WERI-Rb-1 (cell line): ENCODE results near the gene CCDC88C.
"Not testable (repeated sequence)": the region's sequence is repeated elsewhere in the genome, so short reads cannot be mapped to it uniquely, and the experiment has no call there.

Experiments used
- DNase-seq: peaks from one replicate; pipeline ENCODE4 v3.0.0-alpha.2; 2020
- H3K27ac ChIP-seq: fragments of 250-450 bp; sonication (Bioruptor Pico); 2 replicates; pipeline ENCODE4 v1.5.1; 2020; ENCODE audit warnings: mild to moderate bottlenecking, moderate library complexity
- H3K27me3 ChIP-seq: fragments of 250-450 bp; sonication (Bioruptor Pico); 2 replicates; pipeline ENCODE4 v1.5.1; 2021; ENCODE audit warnings: mild to moderate bottlenecking, low read depth, moderate library complexity; ENCODE audit not compliant: insufficient read depth, severe bottlenecking
- H3K36me3 ChIP-seq: fragments of 250-450 bp; sonication (Bioruptor Pico); 2 replicates; pipeline ENCODE4 v1.5.1; 2020; ENCODE audit warnings: mild to moderate bottlenecking, moderate library complexity
- H3K4me3 ChIP-seq: 2 replicates; pipeline ENCODE4 v1.5.1; 2011; ENCODE audit warnings: low read depth, mild to moderate bottlenecking, control low read depth, low read length
- H3K9me3 ChIP-seq: fragments of 250-450 bp; sonication (Bioruptor Pico); 2 replicates; pipeline ENCODE4 v1.5.1; 2021; ENCODE audit warnings: mild to moderate bottlenecking, moderate library complexity; ENCODE audit not compliant: severe bottlenecking
- TF ChIP-seq, protein P1 (sequence below): IDR thresholded peaks from 2 replicates; pipeline ENCODE4 v1.5.1; 2011; ENCODE audit warnings: low read depth, mild to moderate bottlenecking, control low read depth, inconsistent platforms, low read length

CCDC88C gene

DNA sequence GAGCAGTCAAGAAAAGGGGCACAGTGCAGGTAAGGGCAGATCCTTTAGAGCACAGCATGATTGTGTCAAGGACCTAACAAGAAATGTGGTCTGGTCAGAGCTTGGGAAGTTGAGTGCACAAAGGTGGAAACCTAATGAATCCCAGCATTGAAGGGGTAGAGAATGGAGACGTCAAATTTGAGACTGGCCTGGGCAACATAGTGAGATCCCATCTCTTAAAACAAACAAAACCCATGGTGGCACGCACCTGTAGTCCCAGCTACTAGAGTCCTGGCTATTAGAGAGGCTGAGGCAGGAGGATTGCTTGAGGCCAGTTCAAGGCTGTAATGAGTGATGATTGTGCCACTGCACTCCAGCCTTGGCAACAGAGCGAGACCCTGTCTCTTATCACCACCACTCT lies 37.0 kb upstream of the CCDC88C start:
- Histone ChIP-seq H3K27ac (no peak overlapping the region), H3K4me3 (no peak overlapping the region), H3K27me3 (no peaks in the 10 kb centered on the region), H3K9me3 (no peaks in the 10 kb centered on the region), H3K36me3 (peaks cover 42% of the 10 kb centered on the region)
- no peak for DNase-seq
- TF ChIP-seq, protein P1, sequence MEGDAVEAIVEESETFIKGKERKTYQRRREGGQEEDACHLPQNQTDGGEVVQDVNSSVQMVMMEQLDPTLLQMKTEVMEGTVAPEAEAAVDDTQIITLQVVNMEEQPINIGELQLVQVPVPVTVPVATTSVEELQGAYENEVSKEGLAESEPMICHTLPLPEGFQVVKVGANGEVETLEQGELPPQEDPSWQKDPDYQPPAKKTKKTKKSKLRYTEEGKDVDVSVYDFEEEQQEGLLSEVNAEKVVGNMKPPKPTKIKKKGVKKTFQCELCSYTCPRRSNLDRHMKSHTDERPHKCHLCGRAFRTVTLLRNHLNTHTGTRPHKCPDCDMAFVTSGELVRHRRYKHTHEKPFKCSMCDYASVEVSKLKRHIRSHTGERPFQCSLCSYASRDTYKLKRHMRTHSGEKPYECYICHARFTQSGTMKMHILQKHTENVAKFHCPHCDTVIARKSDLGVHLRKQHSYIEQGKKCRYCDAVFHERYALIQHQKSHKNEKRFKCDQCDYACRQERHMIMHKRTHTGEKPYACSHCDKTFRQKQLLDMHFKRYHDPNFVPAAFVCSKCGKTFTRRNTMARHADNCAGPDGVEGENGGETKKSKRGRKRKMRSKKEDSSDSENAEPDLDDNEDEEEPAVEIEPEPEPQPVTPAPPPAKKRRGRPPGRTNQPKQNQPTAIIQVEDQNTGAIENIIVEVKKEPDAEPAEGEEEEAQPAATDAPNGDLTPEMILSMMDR = no peak

DNA sequence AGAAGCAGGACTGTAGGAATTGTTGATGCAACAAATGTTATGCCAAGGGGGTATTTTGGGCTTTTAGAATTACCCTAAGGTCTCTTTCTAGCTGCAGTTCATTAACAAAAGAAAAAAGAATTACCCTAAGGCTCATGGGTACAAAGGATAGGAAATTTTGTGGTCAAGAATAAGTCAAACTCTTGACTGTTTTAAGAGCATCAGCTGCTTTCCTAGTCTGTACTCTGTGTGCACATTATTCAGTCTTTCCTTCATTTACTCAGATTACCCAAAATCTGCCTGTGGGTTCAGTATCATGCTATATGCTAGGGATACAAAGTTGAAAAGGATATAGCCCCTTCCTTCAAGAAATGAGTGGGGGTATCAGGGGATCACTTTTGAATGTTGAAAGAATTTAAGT lies 36.5 kb upstream of the CCDC88C start:
- no peak for DNase-seq
- no peak overlapping the region for H3K27ac ChIP-seq
- H3K27me3 ChIP-seq = no peaks in the 10 kb centered on the region
- H3K36me3 ChIP-seq = peaks cover 38% of the 10 kb centered on the region
- TF ChIP-seq, protein P1 = no peak
- H3K9me3 ChIP-seq = no peaks in the 10 kb centered on the region
- no peak overlapping the region for H3K4me3 ChIP-seq

DNA sequence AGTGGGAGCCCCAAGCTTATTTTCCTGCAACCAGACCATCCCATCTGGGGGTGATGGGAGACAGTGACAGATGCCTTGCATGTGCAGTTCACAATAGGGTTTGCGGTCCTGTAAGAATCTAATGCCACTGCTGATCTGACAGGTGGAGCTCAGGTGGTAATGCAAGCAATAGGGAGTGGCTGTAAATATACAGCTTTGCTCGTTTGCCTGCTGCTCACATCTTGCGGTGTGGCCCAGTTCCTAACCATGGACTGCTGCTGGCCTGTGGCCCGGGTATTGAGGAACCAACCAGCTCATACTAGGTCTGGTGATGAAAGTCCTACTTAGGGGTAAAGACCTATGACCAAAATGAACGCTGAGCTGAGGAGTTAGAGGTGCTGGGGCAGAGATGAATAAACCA lies 36.1 kb upstream of the CCDC88C start:
- Histone ChIP-seq H3K4me3 (no peak overlapping the region), H3K27ac (no peak overlapping the region), H3K27me3 (no peaks in the 10 kb centered on the region), H3K36me3 (peaks cover 34% of the 10 kb centered on the region), H3K9me3 (no peaks in the 10 kb centered on the region)
- DNase-seq = no peak
- TF ChIP-seq, protein P1 = no peak

DNA sequence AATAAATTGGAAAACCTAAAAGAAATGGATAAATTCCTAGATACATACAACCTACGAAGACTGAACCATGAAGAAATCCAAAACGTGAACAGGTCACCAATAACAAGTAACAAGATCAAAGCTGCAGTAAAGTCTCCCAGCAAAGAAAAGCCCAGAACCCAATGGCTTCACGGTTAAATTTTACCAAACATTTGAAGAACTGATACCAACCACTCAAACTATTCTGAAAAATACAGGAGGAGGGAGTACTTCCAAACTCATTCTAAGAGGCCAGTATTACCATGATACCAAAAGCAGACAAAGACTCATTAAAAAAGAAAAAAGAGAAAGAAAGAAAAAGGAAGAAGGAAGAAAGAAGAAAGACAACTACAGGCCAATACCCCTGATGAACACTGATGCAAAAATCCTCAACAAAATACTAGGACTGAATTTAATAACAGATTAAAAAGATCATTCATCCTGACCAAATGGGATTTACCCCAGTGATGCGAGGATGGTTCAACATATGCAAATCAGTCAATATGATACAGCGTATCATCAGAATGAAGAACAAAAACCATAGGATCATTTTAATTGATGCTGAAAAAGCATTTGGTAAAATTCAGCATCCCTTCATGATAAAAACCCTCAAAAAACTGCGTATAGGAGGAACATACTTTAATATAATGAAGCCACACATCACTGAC lies 26.9 kb upstream of the CCDC88C start:
- H3K9me3 ChIP-seq = no peaks in the 10 kb centered on the region
- no peak for DNase-seq
- H3K27ac ChIP-seq = no peak overlapping the region
- no peaks in the 10 kb centered on the region for H3K36me3 ChIP-seq
- H3K27me3 ChIP-seq = no peaks in the 10 kb centered on the region
- H3K4me3 ChIP-seq = no peak overlapping the region
- TF ChIP-seq, protein P1 = no peak

DNA sequence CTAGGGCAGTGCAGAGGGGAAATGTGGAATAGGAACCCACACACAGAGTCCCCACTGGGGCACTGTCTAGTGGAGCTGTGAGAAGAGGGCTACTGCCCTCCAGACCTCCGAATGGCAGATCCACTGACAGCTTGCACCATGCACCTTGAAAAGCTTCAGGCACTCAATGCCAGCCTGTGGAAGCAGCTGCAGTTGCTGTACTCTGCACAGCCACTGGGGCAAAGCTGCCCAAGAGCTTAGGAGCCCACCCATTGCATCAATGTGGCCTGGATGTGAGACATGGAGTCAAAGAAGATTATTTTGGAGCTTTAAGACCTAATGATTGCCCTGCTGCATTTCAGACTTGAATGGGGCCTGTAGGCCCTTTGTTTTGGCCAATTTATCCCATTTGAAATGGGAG lies 21.7 kb upstream of the CCDC88C start:
- Histone ChIP-seq H3K4me3 (no peak overlapping the region), H3K36me3 (no peaks in the 10 kb centered on the region), H3K27me3 (no peaks in the 10 kb centered on the region), H3K27ac (no peak overlapping the region), H3K9me3 (no peaks in the 10 kb centered on the region)
- TF ChIP-seq, protein P1 = no peak
- no peak for DNase-seq

DNA sequence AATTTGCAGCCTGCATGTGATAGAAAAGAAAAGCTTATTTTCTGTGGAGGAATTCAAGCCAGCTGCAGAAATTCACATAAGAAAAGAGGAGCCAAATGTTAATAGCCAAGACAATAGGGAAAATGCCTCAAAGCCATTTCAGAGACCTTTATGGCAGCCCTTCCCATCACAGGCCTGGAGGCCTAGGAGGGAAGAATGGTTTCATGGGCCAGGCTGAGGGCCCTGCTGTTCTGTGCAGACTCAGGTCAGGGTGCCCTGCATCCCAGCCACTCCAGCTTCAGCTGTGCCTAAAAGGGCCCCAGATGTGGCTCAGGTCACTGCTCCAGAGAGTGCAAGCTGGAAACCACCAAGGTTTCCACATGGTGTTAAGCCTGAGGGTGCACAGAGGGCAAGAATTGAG lies 21.2 kb upstream of the CCDC88C start:
- no peaks in the 10 kb centered on the region for H3K9me3 ChIP-seq
- no peaks in the 10 kb centered on the region for H3K36me3 ChIP-seq
- TF ChIP-seq, protein P1 = no peak
- no peak for DNase-seq
- H3K27me3 ChIP-seq = no peaks in the 10 kb centered on the region
- H3K4me3 ChIP-seq = no peak overlapping the region
- no peak overlapping the region for H3K27ac ChIP-seq

DNA sequence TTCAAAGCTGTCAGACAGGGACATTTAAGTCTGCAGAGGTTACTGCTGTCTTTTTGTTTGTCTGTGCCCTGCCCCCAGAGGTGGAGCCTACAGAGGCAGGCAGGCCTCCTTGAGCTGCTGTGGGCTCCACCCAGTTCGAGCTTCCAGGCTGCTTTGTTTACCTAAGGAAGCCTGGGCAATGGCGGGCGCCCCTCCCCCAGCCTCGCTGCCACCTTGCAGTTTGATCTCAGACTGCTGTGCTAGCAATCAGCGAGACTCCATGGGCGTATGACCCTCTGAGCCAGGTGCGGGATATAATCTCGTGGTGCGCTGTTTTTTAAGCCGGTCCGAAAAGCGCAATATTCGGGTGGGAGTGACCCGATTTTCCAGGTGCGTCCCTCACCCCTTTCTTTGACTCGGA lies 18.6 kb upstream of the CCDC88C start:
- not testable (repeated sequence) for H3K4me3 ChIP-seq, DNase-seq, H3K36me3 ChIP-seq, H3K27me3 ChIP-seq, H3K27ac ChIP-seq, H3K9me3 ChIP-seq
